Fibroblast of skin of abdomen (primary cell): ENCODE data around the gene NKAIN2.
"Not testable (repeated sequence)": the region's sequence is repeated elsewhere in the genome, so short reads cannot be mapped to it uniquely, and the experiment has no call there.

Experiments
- DNase-seq: peaks from one replicate; pipeline ENCODE4 v3.0.0-alpha.2; 2013

NKAIN2 gene

GRCh38 chr6:124355146-124355545 lies 551.5 kb downstream of the NKAIN2 start:
- DNase-seq, result no peak

DNA sequence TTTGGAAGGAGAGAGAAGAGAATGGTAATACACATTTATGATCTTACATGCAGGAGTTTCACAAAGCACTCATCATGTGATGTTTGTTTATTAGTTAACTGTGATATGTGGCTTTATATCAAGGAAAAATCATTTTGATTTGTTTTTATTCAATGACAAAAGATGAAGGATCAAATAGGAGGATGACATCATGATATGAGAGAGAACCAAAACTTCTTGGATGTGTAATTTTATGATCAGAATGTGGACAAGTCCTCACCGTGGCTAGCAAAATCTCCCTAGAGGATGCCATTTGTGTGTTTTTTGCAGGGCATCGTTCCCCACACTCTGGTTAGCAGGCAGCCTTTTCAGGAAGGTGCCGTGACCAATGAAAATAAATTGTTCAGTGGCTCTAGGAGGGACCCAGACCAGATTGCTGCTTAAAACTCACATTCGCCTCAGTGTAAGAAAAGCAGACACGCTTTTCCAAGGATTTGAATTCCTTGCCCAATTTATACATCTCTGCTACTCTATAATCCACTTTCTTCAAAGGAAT lies 552.7 kb downstream of the NKAIN2 start:
- no peak for DNase-seq

- DNase-seq, result no peak
Measured at GRCh38 chr6:124356811-124357210, 553.1 kb downstream of the NKAIN2 start.

GRCh38 chr6:124368131-124368530 lies 564.5 kb downstream of the NKAIN2 start:
- DNase-seq, result peak; percentile 0

DNA sequence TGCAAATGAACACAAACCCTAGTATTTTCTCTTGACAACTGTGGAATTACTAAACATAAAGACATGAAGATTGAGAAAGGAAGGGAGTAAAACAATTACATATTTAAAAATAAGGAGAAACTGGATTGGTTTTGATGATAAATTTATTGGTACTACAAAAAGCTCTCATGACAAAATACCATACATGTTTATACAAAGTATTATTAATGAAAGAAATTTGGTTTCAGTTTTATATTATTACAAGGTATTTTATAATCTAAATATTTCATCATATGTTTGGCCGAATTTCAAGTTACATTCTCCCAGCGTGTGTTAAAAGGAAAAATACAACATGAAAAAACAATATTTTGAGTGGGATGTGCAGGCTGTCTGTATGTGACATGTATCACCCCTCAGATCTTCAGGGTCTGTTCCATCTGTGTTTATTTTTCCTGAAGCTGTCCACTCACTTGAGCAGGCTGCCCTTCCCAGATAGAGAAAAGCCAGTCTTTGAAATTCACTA lies 568.4 kb downstream of the NKAIN2 start:
- DNase-seq, result no peak

- no peak for DNase-seq
Measured at GRCh38 chr6:124373386-124373785, 569.7 kb downstream of the NKAIN2 start.

DNA sequence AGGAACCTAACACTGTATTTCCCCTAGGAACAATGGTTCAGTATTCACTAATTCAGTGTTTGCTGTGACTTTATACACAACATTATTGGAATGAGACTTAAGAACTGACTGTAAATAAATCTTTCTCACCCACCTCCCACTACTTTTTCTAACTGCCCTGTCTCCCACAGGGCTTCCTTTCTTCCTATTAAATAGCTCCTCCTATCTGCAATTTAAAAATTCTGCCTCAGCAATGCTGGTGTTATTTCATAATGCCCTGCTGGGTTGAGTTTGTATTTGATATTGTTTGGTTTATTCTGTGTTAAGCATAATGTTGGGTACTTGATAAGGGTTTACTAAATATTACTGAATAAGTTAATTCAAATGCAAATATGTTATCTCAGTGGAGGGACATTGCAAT lies 585.5 kb downstream of the NKAIN2 start:
- DNase-seq, result no peak

- no peak for DNase-seq
Measured at GRCh38 chr6:124393536-124393935, 589.9 kb downstream of the NKAIN2 start.

GRCh38 chr6:124396361-124396760 lies 592.7 kb downstream of the NKAIN2 start:
- no peak for DNase-seq

- DNase-seq, result no peak
Measured at GRCh38 chr6:124400261-124400999, 596.8 kb downstream of the NKAIN2 start.

DNA sequence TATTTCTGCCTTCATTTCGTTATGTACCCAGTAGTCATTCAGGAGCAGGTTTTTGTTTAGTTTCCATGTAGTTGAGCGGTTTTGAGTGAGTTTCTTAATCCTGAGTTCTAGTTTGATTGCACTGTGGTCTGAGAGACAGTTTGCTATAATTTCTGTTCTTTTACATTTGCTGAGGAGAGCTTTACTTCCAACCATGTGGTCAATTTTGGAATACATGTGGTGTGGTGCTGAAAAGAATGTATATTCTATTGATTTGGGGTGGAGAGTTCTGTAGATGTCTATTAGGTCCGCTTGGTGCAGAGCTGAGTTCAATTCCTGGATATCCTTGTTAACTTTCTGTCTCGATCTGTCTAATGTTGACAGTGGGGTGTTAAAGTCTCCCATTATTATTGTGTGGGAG lies 606.8 kb downstream of the NKAIN2 start:
- DNase-seq, result not testable (repeated sequence)

DNA sequence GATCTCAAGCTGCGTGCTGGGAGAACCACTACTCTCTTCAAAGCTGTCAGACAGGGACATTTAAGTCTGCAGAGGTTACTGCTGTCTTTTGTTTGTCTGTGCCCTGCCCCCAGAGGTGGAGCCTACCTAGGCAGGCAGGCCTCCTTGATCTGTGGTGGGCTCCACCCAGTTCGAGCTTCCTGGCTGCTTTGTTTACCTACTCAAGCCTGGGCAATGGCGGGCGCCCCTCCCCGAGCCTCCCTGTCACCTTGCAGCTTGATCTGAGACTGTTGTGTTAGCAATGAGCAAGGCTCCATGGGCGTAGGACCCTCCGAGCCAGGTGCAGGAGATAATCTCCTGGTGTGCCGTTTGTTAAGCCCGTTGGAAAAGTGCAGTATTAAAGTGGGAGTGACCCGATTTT lies 609.0 kb downstream of the NKAIN2 start:
- not testable (repeated sequence) for DNase-seq

DNA sequence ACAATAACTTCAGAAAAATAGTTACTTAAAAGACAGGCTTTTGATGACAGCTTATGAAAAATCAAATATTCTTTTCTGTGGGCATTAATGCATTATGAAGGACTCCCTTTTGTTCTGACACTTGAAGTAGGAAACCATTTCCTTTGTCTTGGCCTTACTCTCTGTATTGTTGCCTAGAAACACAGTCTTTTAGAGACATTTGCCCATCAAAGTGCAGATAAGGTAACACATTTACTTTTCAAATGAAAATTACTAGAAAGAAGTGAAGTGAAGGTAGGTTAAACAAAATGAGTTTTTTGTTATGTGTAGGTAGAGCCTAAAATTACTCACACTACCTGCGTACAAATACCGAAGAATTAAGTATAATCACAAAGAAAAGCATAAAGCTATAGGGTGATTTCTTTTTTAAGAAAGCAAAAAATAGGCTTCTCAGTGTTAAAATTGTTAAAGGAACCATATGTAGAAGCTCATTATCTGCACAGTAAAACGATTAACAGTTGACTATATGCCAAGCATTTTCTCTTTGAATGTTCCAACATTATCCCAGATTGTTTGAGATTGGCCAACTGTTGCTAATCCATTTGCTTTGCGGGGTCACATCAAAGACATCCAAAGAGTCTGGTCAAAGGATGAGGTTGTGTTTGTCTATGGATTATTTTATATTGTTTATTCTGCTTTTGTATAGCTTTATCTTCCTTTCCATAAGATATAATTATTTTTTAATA lies 616.6 kb downstream of the NKAIN2 start:
- no peak for DNase-seq

- DNase-seq, result no peak
Measured at GRCh38 chr6:124423621-124424020, 620.0 kb downstream of the NKAIN2 start.

DNA sequence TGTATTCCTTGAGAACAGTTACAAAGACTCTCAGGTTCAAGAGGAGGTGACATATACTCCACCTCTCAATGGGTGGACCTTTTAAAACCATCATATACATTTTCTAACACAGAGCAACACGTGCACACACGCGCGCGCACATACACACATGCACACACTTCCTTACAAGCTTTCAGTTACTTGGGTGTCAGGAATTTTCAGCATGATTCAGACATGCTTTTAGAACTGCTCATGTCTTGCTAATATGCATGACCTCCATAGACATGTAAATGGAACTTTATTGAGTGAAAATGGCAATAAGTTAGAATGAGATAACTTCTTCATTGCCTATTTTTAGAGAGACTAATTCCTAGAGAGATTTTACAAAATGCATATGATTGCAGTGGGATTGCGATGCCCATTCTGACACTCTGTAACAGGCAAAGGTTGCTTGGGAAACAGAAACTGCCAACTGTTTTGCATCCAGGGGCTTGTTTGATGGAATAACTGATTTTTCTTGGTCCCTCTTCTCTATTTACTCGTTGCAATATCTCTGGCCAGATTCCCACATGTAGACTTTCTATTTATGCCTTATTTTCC lies 627.2 kb downstream of the NKAIN2 start:
- peak; percentile 17 for DNase-seq

- DNase-seq, result no peak
Measured at GRCh38 chr6:124432620-124433019, 629.0 kb downstream of the NKAIN2 start.

DNA sequence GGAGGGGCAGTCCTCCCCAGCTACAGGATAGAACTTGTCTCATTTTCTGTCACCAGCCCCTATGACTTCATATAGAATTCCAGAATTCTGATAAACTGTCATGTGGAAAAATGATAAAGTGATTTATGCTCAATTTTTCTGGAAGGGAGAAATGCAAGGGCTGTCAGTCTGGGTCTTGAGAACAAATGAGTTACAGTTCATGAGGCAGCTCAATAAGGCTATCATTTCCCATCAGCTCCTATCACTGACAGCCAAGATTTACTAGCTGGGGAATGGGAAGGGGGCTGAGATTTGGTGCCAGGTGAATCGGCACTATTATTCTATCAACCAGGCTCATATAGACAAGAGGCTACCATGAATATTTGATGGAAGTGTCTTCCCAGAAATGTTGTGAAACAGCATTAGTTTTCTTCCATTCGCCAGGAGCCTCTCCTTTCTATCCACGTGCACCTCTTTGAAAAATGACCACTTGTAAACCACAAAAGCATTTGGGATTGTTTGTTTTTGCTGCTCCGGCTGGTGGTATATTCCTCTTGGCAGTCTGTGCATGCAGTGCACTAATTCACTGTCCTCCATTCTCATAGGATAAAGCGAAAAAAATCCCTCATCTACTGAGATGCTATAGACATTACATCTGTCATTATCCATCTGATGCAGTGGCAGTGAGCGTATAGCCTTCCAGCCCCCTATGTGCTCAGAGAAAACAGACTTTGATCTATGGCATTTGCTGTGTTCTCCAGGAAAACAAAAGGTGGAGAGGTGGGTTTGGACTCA lies 629.9 kb downstream of the NKAIN2 start:
- no peak for DNase-seq

- DNase-seq, result peak; percentile 16
Measured at GRCh38 chr6:124434421-124434820, 630.8 kb downstream of the NKAIN2 start.

GRCh38 chr6:124436803-124437202 lies 633.1 kb downstream of the NKAIN2 start:
- no peak for DNase-seq

DNA sequence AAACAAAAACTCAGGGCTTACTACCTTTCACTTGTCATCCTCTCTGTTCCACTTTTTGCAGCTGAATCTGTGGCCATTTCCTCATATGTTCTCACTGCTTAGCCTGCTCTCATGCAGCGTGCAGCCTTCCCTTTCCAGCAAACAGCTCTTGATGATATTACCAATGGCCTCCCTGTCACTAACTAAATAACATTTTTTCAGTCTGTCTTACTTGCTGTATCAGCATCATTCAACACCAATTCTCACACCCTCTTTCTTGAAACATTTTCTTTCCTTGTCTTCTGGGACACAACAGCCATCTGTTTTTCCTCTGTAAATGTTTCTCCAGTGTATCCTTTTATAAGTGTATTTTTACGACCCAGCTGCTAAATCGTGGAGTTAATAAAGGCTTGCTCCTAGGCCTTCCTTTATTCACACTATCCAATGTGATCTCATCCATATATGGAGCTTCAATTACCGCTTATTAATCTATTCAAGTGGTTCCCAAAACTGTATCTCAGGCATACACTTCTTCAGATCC lies 634.9 kb downstream of the NKAIN2 start:
- no peak for DNase-seq

- DNase-seq, result no peak
Measured at GRCh38 chr6:124441450-124441849, 637.8 kb downstream of the NKAIN2 start.

GRCh38 chr6:124443541-124443940 lies 639.9 kb downstream of the NKAIN2 start:
- DNase-seq, result no peak
